Measurements from ENCODE around the gene UBR3.

UBR3 gene

GRCh38 chr2:169982929-169983328 is 155.7 kb downstream of the UBR3 start:
- Histone ChIP-seq H3K9me3 (ENCODE audit: insufficient read depth, low read length) (no peaks in the 10 kb centered on the region), H3K36me3 (ENCODE audit: insufficient read depth, insufficient read length, low read length) (no peaks in the 10 kb centered on the region), H3K4me1 (ENCODE audit: insufficient read depth, insufficient read length) (no peaks in the 10 kb centered on the region), H3K4me3 (ENCODE audit: insufficient read length, low read depth) (no peak overlapping the region), H3K9ac (ENCODE audit: insufficient read length, low read depth) (no peak overlapping the region), H3K27me3 (ENCODE audit: insufficient read depth, insufficient read length) (no peaks in the 10 kb centered on the region)
- DNase-seq (ENCODE audit: low read depth, low spot score) = no peak
- no peak for TF ChIP-seq ZNF274 (IDR thresholded peaks at IDR 0.05; ENCODE audit: low read depth, low read length)
- TF ChIP-seq SUZ12 (IDR thresholded peaks at IDR 0.05; ENCODE audit: extremely low read depth, insufficient read depth, insufficient read length) = no peak

GRCh38 chr2:169983506-169983905 is 156.3 kb downstream of the UBR3 start:
- TF ChIP-seq ZNF274 (IDR thresholded peaks at IDR 0.05; ENCODE audit: low read depth, low read length) (no peak), YY1 (IDR thresholded peaks at IDR 0.05; ENCODE audit: insufficient read depth, insufficient read length) (no peak), SUZ12 (IDR thresholded peaks at IDR 0.05; ENCODE audit: extremely low read depth, insufficient read depth, insufficient read length) (no peak)
- Histone ChIP-seq H3K9me3 (ENCODE audit: insufficient read depth, low read length) (no peaks in the 10 kb centered on the region), H3K27me3 (ENCODE audit: insufficient read depth, insufficient read length) (no peaks in the 10 kb centered on the region), H3K9ac (ENCODE audit: insufficient read length, low read depth) (no peak overlapping the region), H3K4me1 (ENCODE audit: insufficient read depth, insufficient read length) (no peaks in the 10 kb centered on the region), H3K36me3 (ENCODE audit: insufficient read depth, insufficient read length, low read length) (no peaks in the 10 kb centered on the region), H3K4me3 (ENCODE audit: insufficient read length, low read depth) (no peak overlapping the region)
- DNase-seq (ENCODE audit: low read depth, low spot score) = no peak

- TF ChIP-seq ZNF274 (IDR thresholded peaks at IDR 0.05; ENCODE audit: low read depth, low read length) = no peak
- TF ChIP-seq SUZ12 (IDR thresholded peaks at IDR 0.05; ENCODE audit: extremely low read depth, insufficient read depth, insufficient read length) = no peak
- no peak for TF ChIP-seq YY1 (IDR thresholded peaks at IDR 0.05; ENCODE audit: insufficient read depth, insufficient read length)
- Histone ChIP-seq H3K4me3 (ENCODE audit: insufficient read length, low read depth) (no peak overlapping the region), H3K27me3 (ENCODE audit: insufficient read depth, insufficient read length) (no peaks in the 10 kb centered on the region), H3K36me3 (ENCODE audit: insufficient read depth, insufficient read length, low read length) (no peaks in the 10 kb centered on the region), H3K9ac (ENCODE audit: insufficient read length, low read depth) (no peak overlapping the region), H3K4me1 (ENCODE audit: insufficient read depth, insufficient read length) (no peaks in the 10 kb centered on the region), H3K9me3 (ENCODE audit: insufficient read depth, low read length) (no peaks in the 10 kb centered on the region)
- DNase-seq (ENCODE audit: low read depth, low spot score) = no peak
Observed at GRCh38 chr2:169984145-169984544, 156.9 kb downstream of the UBR3 start.

GRCh38 chr2:169994752-169995151 is 167.5 kb downstream of the UBR3 start:
- Histone ChIP-seq H3K9me3 (ENCODE audit: insufficient read depth, low read length) (peaks cover 21% of the 10 kb centered on the region; the same call in 1 of the 2 replicates), H3K36me3 (ENCODE audit: insufficient read depth, insufficient read length, low read length) (peaks cover 13% of the 10 kb centered on the region), H3K4me3 (ENCODE audit: insufficient read length, low read depth) (no peak overlapping the region), H3K4me1 (ENCODE audit: insufficient read depth, insufficient read length) (no peaks in the 10 kb centered on the region), H3K27me3 (ENCODE audit: insufficient read depth, insufficient read length) (no peaks in the 10 kb centered on the region), H3K9ac (ENCODE audit: insufficient read length, low read depth) (no peak overlapping the region)
- DNase-seq (ENCODE audit: low read depth, low spot score) = no peak
- no peak for TF ChIP-seq SUZ12 (IDR thresholded peaks at IDR 0.05; ENCODE audit: extremely low read depth, insufficient read depth, insufficient read length)
- no peak for TF ChIP-seq YY1 (IDR thresholded peaks at IDR 0.05; ENCODE audit: insufficient read depth, insufficient read length)
- TF ChIP-seq ZNF274 (IDR thresholded peaks at IDR 0.05; ENCODE audit: low read depth, low read length) = no peak

GRCh38 chr2:169997140-169997887 is 170.1 kb downstream of the UBR3 start:
- H3K4me3 ChIP-seq (ENCODE audit: insufficient read length, low read depth) = no peak overlapping the region
- H3K4me1 ChIP-seq (ENCODE audit: insufficient read depth, insufficient read length) = no peaks in the 10 kb centered on the region
- no peak for DNase-seq (ENCODE audit: low read depth, low spot score)
- H3K36me3 ChIP-seq (ENCODE audit: insufficient read depth, insufficient read length, low read length) = peaks cover 15% of the 10 kb centered on the region
- no peak overlapping the region for H3K9ac ChIP-seq (ENCODE audit: insufficient read length, low read depth)
- H3K9me3 ChIP-seq (ENCODE audit: insufficient read depth, low read length) = peaks cover 16% of the 10 kb centered on the region; the same call in 1 of the 2 replicates
- TF ChIP-seq YY1 (IDR thresholded peaks at IDR 0.05; ENCODE audit: insufficient read depth, insufficient read length) = no peak
- TF ChIP-seq SUZ12 (IDR thresholded peaks at IDR 0.05; ENCODE audit: extremely low read depth, insufficient read depth, insufficient read length) = no peak
- TF ChIP-seq ZNF274 (IDR thresholded peaks at IDR 0.05; ENCODE audit: low read depth, low read length) = no peak
- no peaks in the 10 kb centered on the region for H3K27me3 ChIP-seq (ENCODE audit: insufficient read depth, insufficient read length)

GRCh38 chr2:169999054-169999453 is 171.8 kb downstream of the UBR3 start:
- peaks cover 15% of the 10 kb centered on the region for H3K36me3 ChIP-seq (ENCODE audit: insufficient read depth, insufficient read length, low read length)
- no peaks in the 10 kb centered on the region for H3K27me3 ChIP-seq (ENCODE audit: insufficient read depth, insufficient read length)
- no peak overlapping the region for H3K4me3 ChIP-seq (ENCODE audit: insufficient read length, low read depth)
- DNase-seq (ENCODE audit: low read depth, low spot score) = no peak
- no peak for TF ChIP-seq ZNF274 (IDR thresholded peaks at IDR 0.05; ENCODE audit: low read depth, low read length)
- TF ChIP-seq SUZ12 (IDR thresholded peaks at IDR 0.05; ENCODE audit: extremely low read depth, insufficient read depth, insufficient read length) = no peak
- TF ChIP-seq YY1 (IDR thresholded peaks at IDR 0.05; ENCODE audit: insufficient read depth, insufficient read length) = no peak
- peaks cover 16% of the 10 kb centered on the region; the same call in 1 of the 2 replicates for H3K9me3 ChIP-seq (ENCODE audit: insufficient read depth, low read length)
- no peaks in the 10 kb centered on the region for H3K4me1 ChIP-seq (ENCODE audit: insufficient read depth, insufficient read length)
- H3K9ac ChIP-seq (ENCODE audit: insufficient read length, low read depth) = no peak overlapping the region

GRCh38 chr2:170002096-170002495 is 174.8 kb downstream of the UBR3 start:
- H3K27me3 ChIP-seq (ENCODE audit: insufficient read depth, insufficient read length) = no peaks in the 10 kb centered on the region
- H3K36me3 ChIP-seq (ENCODE audit: insufficient read depth, insufficient read length, low read length) = peaks cover 13% of the 10 kb centered on the region
- DNase-seq (ENCODE audit: low read depth, low spot score) = no peak
- peaks cover 8% of the 10 kb centered on the region; the same call in 1 of the 2 replicates for H3K9me3 ChIP-seq (ENCODE audit: insufficient read depth, low read length)
- no peaks in the 10 kb centered on the region for H3K4me1 ChIP-seq (ENCODE audit: insufficient read depth, insufficient read length)
- H3K9ac ChIP-seq (ENCODE audit: insufficient read length, low read depth) = no peak overlapping the region
- no peak overlapping the region for H3K4me3 ChIP-seq (ENCODE audit: insufficient read length, low read depth)
- no peak for TF ChIP-seq SUZ12 (IDR thresholded peaks at IDR 0.05; ENCODE audit: extremely low read depth, insufficient read depth, insufficient read length)
- no peak for TF ChIP-seq ZNF274 (IDR thresholded peaks at IDR 0.05; ENCODE audit: low read depth, low read length)
- TF ChIP-seq YY1 (IDR thresholded peaks at IDR 0.05; ENCODE audit: insufficient read depth, insufficient read length) = no peak

All from NT2/D1 (cell line).